Astrocyte (in vitro differentiated cells and primary cell): ENCODE measurements around the gene GOSR1.
"Not testable (repeated sequence)": the region's sequence is repeated elsewhere in the genome, so short reads cannot be mapped to it uniquely, and the experiment has no call there.

Source experiments
- EZH2 ChIP-seq: IDR thresholded peaks from 2 replicates; pipeline ENCODE4 v1.6.1; 2012; ENCODE audit warnings: mild to moderate bottlenecking, low read length, inconsistent platforms; ENCODE audit not compliant: insufficient read depth
- TF ChIP-seq, protein P1 (sequence below): IDR thresholded peaks from 2 replicates; pipeline ENCODE4 v1.5.1; 2011; ENCODE audit warnings: low read depth, mild to moderate bottlenecking, inconsistent platforms, low read length, moderate library complexity; ENCODE audit not compliant: insufficient read depth

- TF ChIP-seq, protein P1, sequence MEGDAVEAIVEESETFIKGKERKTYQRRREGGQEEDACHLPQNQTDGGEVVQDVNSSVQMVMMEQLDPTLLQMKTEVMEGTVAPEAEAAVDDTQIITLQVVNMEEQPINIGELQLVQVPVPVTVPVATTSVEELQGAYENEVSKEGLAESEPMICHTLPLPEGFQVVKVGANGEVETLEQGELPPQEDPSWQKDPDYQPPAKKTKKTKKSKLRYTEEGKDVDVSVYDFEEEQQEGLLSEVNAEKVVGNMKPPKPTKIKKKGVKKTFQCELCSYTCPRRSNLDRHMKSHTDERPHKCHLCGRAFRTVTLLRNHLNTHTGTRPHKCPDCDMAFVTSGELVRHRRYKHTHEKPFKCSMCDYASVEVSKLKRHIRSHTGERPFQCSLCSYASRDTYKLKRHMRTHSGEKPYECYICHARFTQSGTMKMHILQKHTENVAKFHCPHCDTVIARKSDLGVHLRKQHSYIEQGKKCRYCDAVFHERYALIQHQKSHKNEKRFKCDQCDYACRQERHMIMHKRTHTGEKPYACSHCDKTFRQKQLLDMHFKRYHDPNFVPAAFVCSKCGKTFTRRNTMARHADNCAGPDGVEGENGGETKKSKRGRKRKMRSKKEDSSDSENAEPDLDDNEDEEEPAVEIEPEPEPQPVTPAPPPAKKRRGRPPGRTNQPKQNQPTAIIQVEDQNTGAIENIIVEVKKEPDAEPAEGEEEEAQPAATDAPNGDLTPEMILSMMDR: not testable (repeated sequence)
- TF ChIP-seq EZH2: not testable (repeated sequence)
Measured at GRCh38 chr17:30446640-30447039, 30.6 kb upstream of the GOSR1 start.
